GM23338 (cell line): ENCODE measurements around the gene ZFR2. TPM values are rescaled to one million over a fixed set of nuclear protein-coding genes. Genes with fewer than 3 reads are reported as not detected.

ENCODE experiments used
- ATAC-seq: fragments of 200-7000 bp; cut with Tn5 transposase; 3 replicates; pipeline ENCODE4 v1.9.1; 2020
- DNase-seq: peaks from one replicate; pipeline ENCODE4 v3.0.0-alpha.2; 2015; ENCODE audit warnings: low spot score
- H2AFZ ChIP-seq: fragments of 200-600 bp; sonication (generic); 2 replicates; pipeline ENCODE4 v1.8.0; 2016; ENCODE audit warnings: antibody characterized with exemption, mild to moderate bottlenecking, moderate library complexity
- H3F3A ChIP-seq: fragments of 200-600 bp; sonication (generic); replicated peaks from 2 replicates; pipeline ENCODE4 v1.8.0; 2017; ENCODE audit warnings: antibody characterized with exemption, mixed run types, low read depth
- H3K27ac ChIP-seq: fragments of 200-600 bp; sonication (generic); 2 replicates; pipeline ENCODE4 v1.6.1; 2016; ENCODE audit warnings: low read depth
- H3K27me3 ChIP-seq: fragments of 200-600 bp; sonication (generic); 2 replicates; pipeline ENCODE4 v1.8.0; 2016; ENCODE audit warnings: mild to moderate bottlenecking, mixed run types, moderate library complexity; ENCODE audit not compliant: insufficient read depth
- H3K36me3 ChIP-seq: fragments of 200-600 bp; sonication (generic); 2 replicates; pipeline ENCODE4 v1.8.0; 2016; ENCODE audit warnings: mild to moderate bottlenecking; ENCODE audit not compliant: insufficient read depth
- H3K4me1 ChIP-seq: fragments of 200-600 bp; sonication (generic); 2 replicates; pipeline ENCODE4 v1.8.0; 2016; ENCODE audit warnings: mild to moderate bottlenecking, moderate library complexity; ENCODE audit not compliant: insufficient read depth
- H3K4me2 ChIP-seq: fragments of 200-600 bp; sonication (generic); 2 replicates; pipeline ENCODE4 v1.7.1; 2017; ENCODE audit warnings: mixed run types
- H3K4me3 ChIP-seq: fragments of 200-600 bp; sonication (generic); 2 replicates; pipeline ENCODE4 v1.6.1; 2016; ENCODE audit warnings: mixed run types
- H3K79me2 ChIP-seq: fragments of 200-600 bp; sonication (generic); replicated peaks from 2 replicates; pipeline ENCODE4 v1.8.0; 2017; ENCODE audit warnings: mild to moderate bottlenecking; ENCODE audit not compliant: insufficient read depth
- H3K9me2 ChIP-seq: fragments of 200-600 bp; sonication (generic); 2 replicates; pipeline ENCODE4 v1.8.0; 2017; ENCODE audit not compliant: insufficient read depth
- H4K20me1 ChIP-seq: fragments of 200-600 bp; sonication (generic); replicated peaks from 2 replicates; pipeline ENCODE4 v1.8.0; 2017; ENCODE audit warnings: mild to moderate bottlenecking; ENCODE audit not compliant: insufficient read depth
- H3K27ac Mint-ChIP-seq: 2 replicates; pipeline ENCODE4 v1.8.0; 2020; ENCODE audit warnings: inconsistent platforms, mild to moderate bottlenecking, moderate library complexity, mixed read lengths
- H3K27me3 Mint-ChIP-seq: 3 replicates; pipeline ENCODE4 v1.8.0; 2022; ENCODE audit warnings: low read depth, mild to moderate bottlenecking, moderate library complexity, mixed read lengths, inconsistent platforms; ENCODE audit not compliant: insufficient read depth, poor library complexity
- H3K36me3 Mint-ChIP-seq: 3 replicates; pipeline ENCODE4 v1.8.0; 2021; ENCODE audit warnings: low read depth, mild to moderate bottlenecking, inconsistent platforms, moderate library complexity, mixed read lengths
- H3K4me1 Mint-ChIP-seq: 3 replicates; pipeline ENCODE4 v1.8.0; 2020; ENCODE audit warnings: mild to moderate bottlenecking, inconsistent platforms, mixed read lengths
- H3K4me3 Mint-ChIP-seq: 3 replicates; pipeline ENCODE4 v1.8.0; 2021; ENCODE audit warnings: moderate library complexity, mild to moderate bottlenecking, inconsistent platforms, mixed read lengths
- H3K9me3 Mint-ChIP-seq: 3 replicates; pipeline ENCODE4 v1.8.0; 2020; ENCODE audit warnings: moderate library complexity, mild to moderate bottlenecking, inconsistent platforms, mixed read lengths
- CREB1 ChIP-seq: fragments of 250-450 bp; sonication (Bioruptor Pico); IDR thresholded peaks from 2 replicates; pipeline ENCODE4 v1.5.0; 2020; ENCODE audit warnings: low read depth, mild to moderate bottlenecking, moderate library complexity
- CTCF ChIP-seq, 2 experiments: fragments of 200-600 bp in 1 of 2; sonication (generic) in 1 of 2; conservative IDR thresholded peaks; 2 replicates each; pipeline versions ENCODE4 v1.5.1 to v1.6.1; 2016 to 2017; ENCODE audit warnings: antibody characterized with exemption in 2 of 2, low read depth in 2 of 2, mild to moderate bottlenecking in 2 of 2, moderate library complexity in 1 of 2
- EZH2 ChIP-seq: fragments of 200-600 bp; sonication (generic); IDR thresholded peaks from one replicate; pipeline ENCODE4 v1.8.0; 2017; ENCODE audit warnings: antibody characterized with exemption, mild to moderate bottlenecking, low read depth; ENCODE audit not compliant: unreplicated experiment
- EZH2phosphoT487 ChIP-seq: fragments of 200-600 bp; sonication (generic); IDR thresholded peaks from one replicate; pipeline ENCODE4 v1.8.1; 2018; ENCODE audit warnings: antibody characterized with exemption; ENCODE audit not compliant: unreplicated experiment
- JUNB ChIP-seq: IDR thresholded peaks from one replicate; pipeline ENCODE4 v1.6.1; 2016; ENCODE audit warnings: antibody characterized with exemption; ENCODE audit not compliant: unreplicated experiment
- ZNF114 ChIP-seq: fragments of 250-450 bp; sonication (Bioruptor Pico); IDR thresholded peaks from 2 replicates; pipeline ENCODE4 v1.5.0; 2020; ENCODE audit warnings: mild to moderate bottlenecking, moderate library complexity
- ZNF462 ChIP-seq: fragments of 250-450 bp; sonication (Bioruptor Pico); IDR thresholded peaks from 2 replicates; pipeline ENCODE4 v1.5.0; 2020; ENCODE audit warnings: mild to moderate bottlenecking, moderate library complexity
- polyA plus RNA-seq: library from polyadenylated mRNA; unstranded; fragments of >200 nt; fragmentation: Nextera tagmentation; extraction: Ambion mirVana; gene quantifications from 2 replicates; pipeline ENCODE4 v1.2.1, GENCODE V29; 2016
- total RNA-seq: library from RNA; depleted of rRNA; stranded (reverse); fragments of >200 nt; shearing (Covaris generic); gene quantifications from 2 replicates; pipeline ENCODE4 v1.2.3, GENCODE V29; 2014

ZFR2 gene
- total and polyA plus RNA-seq, 2 experiments from 2014 or later = 15.8 to 31.3 TPM

- TF ChIP-seq ZNF462 (CRISPR knock-in tag) = no peak
These were observed 93.5 kb downstream of the ZFR2 start (continued) for GRCh38 chr19:3775374-3775711.

- Mint-ChIP-seq H3K27ac (no peak overlapping the region), H3K4me3 (no peak overlapping the region), H3K36me3 (no peaks in the 10 kb centered on the region), H3K4me1 (peaks cover 8% of the 10 kb centered on the region), H3K27me3 (peaks cover 5% of the 10 kb centered on the region), H3K9me3 (peaks cover 2% of the 10 kb centered on the region; the same call in 1 of the 3 replicates)
- H3F3A ChIP-seq = no peaks in the 10 kb centered on the region
- no peak for DNase-seq
- H3K4me3 ChIP-seq = no peak overlapping the region
- no peak overlapping the region for H2AFZ ChIP-seq
- H4K20me1 ChIP-seq = no peaks in the 10 kb centered on the region
- no peak for ATAC-seq
- H3K36me3 ChIP-seq = no peaks in the 10 kb centered on the region
- H3K27ac ChIP-seq = no peak overlapping the region
- H3K27me3 ChIP-seq = no peaks in the 10 kb centered on the region
- H3K79me2 ChIP-seq = no peaks in the 10 kb centered on the region
- no peak overlapping the region for H3K4me2 ChIP-seq
- H3K4me1 ChIP-seq = no peaks in the 10 kb centered on the region
- no peaks in the 10 kb centered on the region for H3K9me2 ChIP-seq
- TF ChIP-seq EZH2 (no peak), ZNF114 (CRISPR knock-in tag) (no peak), JUNB (no peak), ZNF462 (CRISPR knock-in tag) (no peak), CTCF (conservative IDR thresholded peaks at IDR 0.05; ENCODE audit: low read depth in 2 of 2) (no peak), CREB1 (CRISPR knock-in tag) (no peak), EZH2phosphoT487 (no peak)
These were observed 94.0 kb downstream of the ZFR2 start for GRCh38 chr19:3774621-3775373.
